ENCODE data around the gene PCED1B.
"Not testable (repeated sequence)": the region's sequence is repeated elsewhere in the genome, so short reads cannot be mapped to it uniquely, and the experiment has no call there.

Gene PCED1B

DNA sequence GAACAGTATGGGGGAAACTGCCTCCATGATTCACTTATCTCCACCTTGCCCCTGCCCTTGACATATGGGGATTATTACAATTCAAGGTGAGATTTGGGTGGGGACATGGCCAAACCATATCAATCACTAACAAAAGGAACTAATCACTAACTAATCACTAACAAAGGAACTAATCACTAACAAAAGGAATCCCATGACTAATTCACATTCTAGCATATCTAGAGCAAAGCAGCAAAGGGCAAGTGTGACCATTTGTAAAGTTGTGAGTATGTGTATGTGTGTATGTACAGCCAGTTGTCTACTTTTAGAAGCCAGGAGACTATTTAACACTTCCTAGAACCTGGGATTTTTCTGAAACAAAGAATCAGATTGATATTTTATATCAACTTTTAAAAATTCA is 30.9 kb upstream of the PCED1B start:
- TF ChIP-seq MYC (IDR thresholded peaks at IDR 0.05; ENCODE audit: low read depth, low read length): no peak
- TF ChIP-seq, protein P1, sequence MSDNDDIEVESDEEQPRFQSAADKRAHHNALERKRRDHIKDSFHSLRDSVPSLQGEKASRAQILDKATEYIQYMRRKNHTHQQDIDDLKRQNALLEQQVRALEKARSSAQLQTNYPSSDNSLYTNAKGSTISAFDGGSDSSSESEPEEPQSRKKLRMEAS (IDR thresholded peaks at IDR 0.05; ENCODE audit: low read depth, low read length): no peak
- TF ChIP-seq POLR2A (IDR thresholded peaks at IDR 0.05; ENCODE audit: extremely low read depth, insufficient read length): no peak
- TF ChIP-seq CTCF (IDR thresholded peaks at IDR 0.05; ENCODE audit: low read depth, low read length): no peak
- no peak overlapping the region for H3K4me3 ChIP-seq (ENCODE audit: low read depth, low read length)
- no peak for DNase-seq (ENCODE audit: low read depth)

DNA sequence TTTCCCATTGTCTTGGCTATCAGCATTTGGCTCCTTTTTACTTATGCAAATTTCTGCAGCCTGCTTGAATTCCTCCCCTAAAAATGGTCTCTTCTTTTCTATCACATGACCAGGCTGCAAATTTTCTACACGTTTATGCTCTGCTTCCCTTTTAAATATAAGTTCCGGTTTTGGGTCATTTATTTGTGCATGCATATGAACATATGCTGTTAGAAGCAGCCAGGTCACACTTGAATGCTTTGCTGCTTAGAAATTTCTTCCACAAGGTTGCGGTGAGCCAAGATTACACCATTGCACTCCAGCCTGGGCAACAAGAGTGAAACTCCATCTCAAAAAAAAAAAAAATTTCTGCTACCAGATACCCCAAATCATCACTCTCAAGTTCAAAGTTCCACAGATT is 28.1 kb upstream of the PCED1B start:
- not testable (repeated sequence) for DNase-seq (ENCODE audit: low read depth); H3K4me3 ChIP-seq (ENCODE audit: low read depth, low read length)

DNA sequence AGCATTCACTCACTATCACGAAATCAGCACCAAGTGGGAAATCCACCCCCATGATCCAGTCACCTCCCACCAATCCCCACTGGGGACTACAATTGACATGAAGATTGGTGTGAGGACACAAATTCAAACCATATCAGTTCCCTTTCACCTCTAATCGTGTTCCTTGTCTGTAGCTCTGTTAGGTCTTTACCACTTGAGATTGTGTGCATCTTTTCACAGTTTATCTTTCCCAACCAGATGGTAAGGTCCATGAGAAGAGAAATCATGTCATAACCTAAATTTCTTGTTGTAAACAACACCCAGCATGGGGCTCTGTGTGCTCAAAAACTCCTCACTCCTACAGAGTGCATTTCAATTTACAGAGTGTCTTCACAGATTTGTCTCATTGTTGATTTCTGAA is 27.1 kb upstream of the PCED1B start:
- no peak for DNase-seq (ENCODE audit: low read depth)
- no peak overlapping the region for H3K4me3 ChIP-seq (ENCODE audit: low read depth, low read length)
- TF ChIP-seq MYC (IDR thresholded peaks at IDR 0.05; ENCODE audit: low read depth, low read length): no peak

DNA sequence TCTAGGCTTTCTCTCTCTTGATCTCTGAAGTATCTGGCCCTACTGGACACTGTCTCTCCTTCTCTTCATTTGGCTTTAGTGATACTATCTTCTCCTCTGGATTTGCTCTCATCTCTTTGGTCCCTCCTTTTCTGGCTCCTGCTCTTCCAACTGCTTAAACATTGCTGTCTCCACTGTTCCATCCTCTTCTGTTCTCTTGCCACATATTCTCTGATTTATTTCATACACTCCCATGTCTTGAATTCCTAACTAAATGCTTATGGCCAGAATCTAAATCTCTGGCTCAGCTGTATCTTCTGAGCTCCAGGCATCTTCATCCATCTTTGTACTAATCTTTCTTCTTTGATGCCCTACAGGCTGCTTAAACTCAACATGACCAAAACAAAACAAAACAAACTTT is 25.5 kb upstream of the PCED1B start:
- H3K4me3 ChIP-seq (ENCODE audit: low read depth, low read length): no peak overlapping the region
- no peak for DNase-seq (ENCODE audit: low read depth)
- no peak for TF ChIP-seq POLR2A (IDR thresholded peaks at IDR 0.05; ENCODE audit: extremely low read depth, insufficient read length)
- TF ChIP-seq CTCF (IDR thresholded peaks at IDR 0.05; ENCODE audit: low read depth, low read length): no peak
- TF ChIP-seq, protein P1 (IDR thresholded peaks at IDR 0.05; ENCODE audit: low read depth, low read length): no peak
- no peak for TF ChIP-seq MYC (IDR thresholded peaks at IDR 0.05; ENCODE audit: low read depth, low read length)

DNA sequence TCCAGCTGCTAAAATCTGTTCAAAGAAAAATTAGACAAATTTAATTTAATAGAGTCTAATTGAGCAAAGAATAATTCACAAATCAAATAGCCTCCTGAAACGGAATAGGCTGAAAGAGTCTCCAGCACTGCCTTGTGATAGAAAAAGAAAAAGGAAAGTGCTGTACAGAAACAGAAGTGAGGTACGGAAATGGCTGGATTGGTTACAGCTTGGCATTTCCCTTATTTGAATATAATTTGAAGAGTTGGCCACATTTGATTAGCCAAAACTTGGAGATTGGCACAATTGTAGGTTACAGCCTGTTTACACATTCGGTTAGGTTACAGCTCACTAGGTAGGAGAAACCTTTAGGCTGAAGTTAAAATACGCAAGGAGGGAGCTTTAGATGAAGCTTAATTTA is 24.8 kb upstream of the PCED1B start:
- H3K4me3 ChIP-seq (ENCODE audit: low read depth, low read length): no peak overlapping the region
- no peak for TF ChIP-seq CTCF (IDR thresholded peaks at IDR 0.05; ENCODE audit: low read depth, low read length)
- no peak for TF ChIP-seq MYC (IDR thresholded peaks at IDR 0.05; ENCODE audit: low read depth, low read length)
- TF ChIP-seq POLR2A (IDR thresholded peaks at IDR 0.05; ENCODE audit: extremely low read depth, insufficient read length): no peak
- TF ChIP-seq, protein P1 (IDR thresholded peaks at IDR 0.05; ENCODE audit: low read depth, low read length): no peak
- DNase-seq (ENCODE audit: low read depth): no peak

DNA sequence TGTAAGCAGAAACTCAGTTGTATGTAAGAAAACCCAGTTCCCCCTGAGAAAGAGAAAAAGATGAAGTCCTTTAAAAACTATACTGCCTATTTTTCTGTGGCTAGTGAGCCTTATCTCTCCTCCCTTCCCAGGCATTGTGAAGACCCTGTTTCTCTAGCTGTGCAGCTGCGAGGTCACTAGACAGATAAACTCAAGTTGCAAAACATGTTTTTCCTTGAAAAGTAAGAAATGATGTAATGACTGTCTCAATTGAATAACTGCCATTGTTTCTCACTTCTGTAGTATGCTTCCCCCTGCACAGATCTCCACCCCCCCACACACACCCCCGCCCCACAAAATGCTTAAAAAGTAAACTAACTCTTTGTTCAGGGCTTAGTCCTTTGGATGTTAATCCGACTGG is 23.6 kb upstream of the PCED1B start:
- not testable (repeated sequence) for H3K4me3 ChIP-seq (ENCODE audit: low read depth, low read length)

DNA sequence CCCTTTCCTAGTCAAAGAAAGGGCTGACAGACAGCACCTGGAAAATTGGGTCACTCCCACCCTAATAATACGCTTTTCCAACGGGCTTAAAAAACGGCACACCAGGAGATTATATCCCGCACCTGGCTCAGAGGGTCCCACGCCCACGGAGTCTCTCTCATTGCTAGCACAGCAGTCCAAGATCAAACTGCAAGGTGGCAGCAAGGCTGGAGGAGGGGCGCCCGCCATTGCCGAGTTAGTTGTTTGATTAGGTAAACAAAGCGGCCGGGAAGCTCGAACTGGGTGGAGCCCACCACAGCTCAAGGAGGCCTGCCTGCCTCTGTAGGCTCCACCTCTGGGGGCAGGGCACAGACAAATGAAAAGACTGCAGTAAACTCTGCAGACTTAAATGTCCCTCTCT is 22.5 kb upstream of the PCED1B start:
- not testable (repeated sequence) for H3K4me3 ChIP-seq (ENCODE audit: low read depth, low read length); DNase-seq (ENCODE audit: low read depth)

More for the DNA sequence above, 23.6 kb upstream of the PCED1B start:
- not testable (repeated sequence) for DNase-seq (ENCODE audit: low read depth)

GRCh38 chr12:47058640-47059039 is 20.8 kb upstream of the PCED1B start:
- not testable (repeated sequence) for H3K4me3 ChIP-seq (ENCODE audit: low read depth, low read length); DNase-seq (ENCODE audit: low read depth)

- DNase-seq (ENCODE audit: low read depth): no peak
- TF ChIP-seq, protein P1 (IDR thresholded peaks at IDR 0.05; ENCODE audit: low read depth, low read length): no peak
- no peak for TF ChIP-seq POLR2A (IDR thresholded peaks at IDR 0.05; ENCODE audit: extremely low read depth, insufficient read length)
- no peak for TF ChIP-seq MYC (IDR thresholded peaks at IDR 0.05; ENCODE audit: low read depth, low read length)
- TF ChIP-seq CTCF (IDR thresholded peaks at IDR 0.05; ENCODE audit: low read depth, low read length): no peak
- H3K4me3 ChIP-seq (ENCODE audit: low read depth, low read length): no peak overlapping the region
Measured at GRCh38 chr12:47065546-47065945, 13.9 kb upstream of the PCED1B start.
